ENCODE results near the gene SLC14A1. TPM values are rescaled to one million over a fixed set of nuclear protein-coding genes. Genes with fewer than 3 reads are reported as not detected.

Gene SLC14A1
- 1.7 and 2.2 TPM in 2 replicates for total RNA-seq (2013; cell fraction: nucleolus; rRNA removed)
- total RNA-seq (2014; rRNA removed) (0.06 TPM in 1 of 2 replicates, not detected in the other), total RNA-seq (2014; rRNA removed; fragmentation: Illumina TruSeq; extraction: Trizol) (0.09 TPM in 1 of 2 replicates, not detected in the other), total RNA-seq (2021) (not detected in 2 replicates), polyA plus RNA-seq (2011; rRNA removed) (0.67 and 1.3 TPM in 2 replicates), polyA plus RNA-seq (2014; fragmentation: Illumina TruSeq; extraction: Trizol) (0.10 and 0.26 TPM in 2 replicates), polyA plus RNA-seq (2014; fragmentation: Nextera tagmentation; extraction: Ambion mirVana) (under 1 TPM; 0.06 to 0.09 TPM), polyA plus RNA-seq (2014; rRNA removed) (0.10 TPM in 1 of 2 replicates, not detected in the other), polyA plus RNA-seq (2016; fragmentation: Nextera tagmentation; extraction: Ambion mirVana) (under 1 TPM in 1 of 2 experiments, not detected in 1; 0.37 TPM), polyA minus RNA-seq (2011; rRNA and poly(A)+ RNA removed) (2.6 and 2.7 TPM in 2 replicates), Bru-seq, nascent RNA (percentile 23 among the genes with signal in this experiment), BruChase-seq, experiment 1, labeled RNA remaining after a 6-hour chase (percentile 19 among the genes with signal in this experiment), BruChase-seq, experiment 2, labeled RNA remaining after a 2-hour chase (percentile 21 among the genes with signal in this experiment)
- polyA plus RNA-seq (2011; ENCODE audit: low read depth), result 0.34 TPM
- 0.38 and 0.81 TPM in 2 replicates for polyA plus RNA-seq (2011; cell fraction: cytosol; rRNA removed)
- 1.5 and 3.6 TPM in 2 replicates for polyA plus RNA-seq (2011; cell fraction: nucleus; rRNA removed)
- polyA plus RNA-seq (2012), result 0.70 and 0.80 TPM in 2 replicates
- polyA minus RNA-seq (2011; cell fraction: cytosol; rRNA and poly(A)+ RNA removed), result not detected in 2 replicates
- 0.96 and 1.7 TPM in 2 replicates for polyA minus RNA-seq (2011; cell fraction: nucleus; rRNA and poly(A)+ RNA removed)
- long read RNA-seq, experiment 1, result 0 reads
- long read RNA-seq, experiment 2, partial matches to known transcripts, result 0 of 1 reads
- long read RNA-seq, experiment 2, other reads (novel, unspliced or antisense), result 1 of 1 reads

- no peaks in the 10 kb centered on the region for H3K4me1 ChIP-seq (ENCODE audit: control insufficient read depth, insufficient read depth, low read length)
- no peak within 1 kb of the TSS for H3K4me3 ChIP-seq
- ATAC-seq (no peak), DNase-seq (ENCODE audit: low read depth, low spot score) (no peak), FAIRE-seq (no peak)
- H4K20me1 ChIP-seq (ENCODE audit: control insufficient read depth, insufficient read depth), result no peaks in the 10 kb centered on the region
- H2AFZ ChIP-seq (ENCODE audit: control insufficient read depth, low read depth, low read length), result no peak within 1 kb of the TSS
- ChIA-PET SMC1A (ENCODE audit: uncharacterized antibody, unreplicated experiment) (interaction anchor here (0.6 to 14.1 kb wide), 16 partner anchors 13 to 350 kb away, joined by 3 to 162 read pairs (median 4); no protein-coding TSS in a partner anchor), RAD21 (ENCODE audit: unreplicated experiment) (interaction anchor here (1.4 to 8.2 kb wide), 3 partner anchors 58 to 159 kb away, joined by 4 to 87 read pairs (median 21); no protein-coding TSS in a partner anchor), POLR2A (no interaction called here), CTCF (interaction anchor here (0.9 to 11.6 kb wide), 19 partner anchors 9 to 350 kb away, joined by 3 to 189 read pairs (median 4); no protein-coding TSS in a partner anchor)
- intact Hi-C loops (cut with micrococcal nuclease; ENCODE audit: unreplicated experiment), result loop anchor here (1.0 kb wide), 3 partner anchors 58 to 157 kb away; no protein-coding TSS in a partner anchor
- in situ Hi-C loops (cut with MboI), result no loop called here
- BruUV-seq (replicated peaks), result no TSS peak
- 55% methylated on average over 6 of the region's 6 CpGs for WGBS (ENCODE audit: insufficient coverage, insufficient replicate concordance, low lambda C conversion rate, missing lambda C conversion rate)
- no peak within 1 kb of the TSS for H3K27ac ChIP-seq (ENCODE audit: control insufficient read depth, insufficient read depth)
- no peaks in the 10 kb centered on the region for H3K79me2 ChIP-seq (ENCODE audit: control insufficient read depth, insufficient read depth, low read length)
- H3K36me3 ChIP-seq (ENCODE audit: control insufficient read depth in 2 of 2, insufficient read depth in 2 of 2, low read length in 1 of 2), result no peaks in the 10 kb centered on the region
- no peaks in the 10 kb centered on the region; the same call in 2 of the 3 replicates for H3K9me3 ChIP-seq (replicated peaks; ENCODE audit: control insufficient read depth, insufficient read depth, low read length)
- no peak within 1 kb of the TSS for H3K4me2 ChIP-seq (ENCODE audit: control insufficient read depth, insufficient read depth)
- H3K27me3 ChIP-seq (replicated peaks in 1 of 2; ENCODE audit: control insufficient read depth in 2 of 2, insufficient read depth in 2 of 2, low read length in 1 of 2), result no peaks in the 10 kb centered on the region
- H3K9ac ChIP-seq (ENCODE audit: control insufficient read depth, insufficient read depth, low read length), result no peak within 1 kb of the TSS
- TF ChIP-seq MEF2A (IDR thresholded peaks at IDR 0.05; ENCODE audit: insufficient read depth, low read depth, low read length) (no peak), BCL3 (IDR thresholded peaks at IDR 0.05; ENCODE audit: borderline replicate concordance, insufficient read depth, low read depth, low read length, poor library complexity, severe bottlenecking) (no peak), NBN (IDR thresholded peaks at IDR 0.05) (no peak), ATF7 (IDR thresholded peaks at IDR 0.05; ENCODE audit: low read depth) (no peak), E4F1 (IDR thresholded peaks at IDR 0.05; ENCODE audit: borderline replicate concordance, partially characterized antibody) (no peak), IRF3 (IDR thresholded peaks at IDR 0.05) (no peak), MXI1 (IDR thresholded peaks at IDR 0.05; ENCODE audit: low read depth, low read length) (no peak), CEBPZ (IDR thresholded peaks at IDR 0.05; ENCODE audit: low read depth, low read length) (no peak)
These were observed at the start of gene SLC14A1 for GRCh38 chr18:45723567-45724355. Gene SLC14A1, plus strand, starts transcription at chr18:45724181. Its CDS starts 6,140 bp downstream, at chr18:45730321.
